GM15510 (cell line): ENCODE results near the gene TMPRSS13.

ENCODE experiments used
- POLR2A ChIP-seq: IDR thresholded peaks from 3 replicates; pipeline ENCODE4 v1.6.1; 2011; ENCODE audit warnings: borderline replicate concordance; ENCODE audit not compliant: insufficient read length; ENCODE audit errors: extremely low read depth

Gene TMPRSS13

DNA sequence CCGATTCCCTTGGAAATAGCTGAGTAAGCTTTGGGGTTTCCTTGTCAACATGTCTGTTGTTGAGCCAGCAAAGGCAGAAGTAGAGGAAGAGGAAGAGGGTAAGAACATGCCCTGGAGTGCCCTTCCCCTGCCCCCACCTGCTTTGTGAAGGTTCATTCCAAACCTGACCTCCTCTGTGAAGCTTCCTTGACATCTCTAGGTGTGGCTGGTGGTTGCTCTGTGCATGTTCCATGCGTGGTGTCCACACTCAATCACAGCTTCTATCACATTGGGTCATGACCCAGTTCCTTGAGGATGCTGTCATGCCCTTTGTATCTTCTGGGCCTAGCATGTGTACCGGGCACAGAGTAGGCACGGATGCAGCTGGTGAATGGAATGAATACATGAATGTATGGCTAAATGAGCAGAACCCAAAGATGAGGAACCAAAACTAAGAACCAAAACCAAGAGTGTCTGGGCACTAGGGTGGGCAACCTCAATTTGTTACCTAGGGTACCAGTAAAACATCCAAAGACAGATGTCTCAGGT lies 29.0 kb downstream of the TMPRSS13 start:
- no peak for TF ChIP-seq POLR2A

DNA sequence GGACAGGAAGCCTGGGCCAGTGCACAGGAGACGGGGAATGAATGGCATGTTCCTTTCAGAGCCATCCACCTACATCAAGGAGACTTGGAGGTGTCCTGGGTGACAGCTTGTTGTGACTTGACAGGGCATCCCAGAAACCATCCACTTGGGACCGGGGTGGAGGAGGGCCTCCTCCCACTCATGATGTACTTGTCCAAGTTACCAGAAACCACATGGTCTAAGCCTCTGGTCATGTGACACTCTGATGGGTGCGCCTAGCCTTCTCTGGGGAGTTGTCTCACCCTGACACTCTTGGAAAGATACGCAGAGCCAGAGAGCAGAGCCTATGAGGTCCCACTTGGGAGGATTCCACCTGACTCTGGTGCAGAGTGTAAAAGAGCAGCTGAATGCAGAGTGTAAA lies 31.1 kb downstream of the TMPRSS13 start:
- TF ChIP-seq POLR2A = no peak

DNA sequence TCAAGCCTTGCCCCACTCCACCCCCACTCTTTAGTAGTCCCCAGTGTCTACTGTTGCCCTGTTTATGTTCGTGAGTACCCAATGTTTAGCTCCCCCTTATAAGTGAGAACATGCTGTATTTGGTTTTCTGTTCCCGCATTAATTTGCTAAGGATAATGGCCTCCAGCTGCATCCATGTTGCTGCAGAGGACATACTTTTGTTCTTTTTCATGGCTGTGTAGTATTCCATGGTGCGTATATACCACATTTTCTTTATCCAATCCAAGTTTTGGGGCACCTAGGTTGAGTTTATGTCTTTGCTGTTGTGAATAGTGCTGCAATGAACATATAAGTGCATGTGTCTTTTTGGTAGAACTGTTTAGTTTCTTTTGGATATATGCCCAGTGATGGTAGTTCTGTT lies 36.6 kb downstream of the TMPRSS13 start:
- TF ChIP-seq POLR2A = no peak

DNA sequence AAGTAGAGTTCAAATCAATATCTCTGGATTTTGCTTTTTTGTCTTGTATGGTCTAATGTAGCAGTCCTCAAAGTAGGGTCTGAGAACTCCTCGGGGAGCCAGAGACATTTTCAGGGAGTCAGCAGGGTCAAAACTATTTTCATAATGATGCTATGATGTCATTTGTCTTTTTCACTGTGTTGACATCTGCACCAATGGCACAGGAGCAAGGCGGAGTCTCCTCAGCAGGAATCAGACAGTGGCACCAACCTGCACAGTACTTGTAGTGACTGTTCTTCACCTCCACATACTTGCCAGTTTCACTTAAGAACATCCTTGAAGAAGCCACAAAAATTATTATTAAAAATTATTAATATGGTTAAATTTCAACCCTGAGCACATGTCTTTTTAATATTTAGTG lies 37.8 kb downstream of the TMPRSS13 start:
- no peak for TF ChIP-seq POLR2A

DNA sequence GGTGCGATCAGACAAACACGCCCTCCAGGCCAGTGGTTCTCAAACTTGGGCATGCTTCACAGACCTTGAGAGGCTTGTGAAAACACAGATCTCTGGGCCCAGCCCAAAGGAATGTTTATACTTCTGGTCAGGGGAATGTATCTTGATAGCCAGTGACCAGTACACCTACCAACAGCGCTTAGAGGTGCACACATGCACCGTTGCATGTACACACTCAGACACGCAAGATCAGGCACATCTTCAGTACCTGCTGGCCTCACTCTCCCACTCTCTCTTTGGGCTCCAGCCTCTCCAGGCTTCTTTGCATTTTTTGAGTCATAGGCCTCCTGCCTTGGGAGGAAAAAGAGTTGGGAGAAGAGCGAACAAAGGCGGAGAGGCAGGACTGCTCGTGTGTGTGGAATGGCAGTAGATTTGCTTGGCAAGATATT lies 41.0 kb downstream of the TMPRSS13 start:
- TF ChIP-seq POLR2A = no peak

DNA sequence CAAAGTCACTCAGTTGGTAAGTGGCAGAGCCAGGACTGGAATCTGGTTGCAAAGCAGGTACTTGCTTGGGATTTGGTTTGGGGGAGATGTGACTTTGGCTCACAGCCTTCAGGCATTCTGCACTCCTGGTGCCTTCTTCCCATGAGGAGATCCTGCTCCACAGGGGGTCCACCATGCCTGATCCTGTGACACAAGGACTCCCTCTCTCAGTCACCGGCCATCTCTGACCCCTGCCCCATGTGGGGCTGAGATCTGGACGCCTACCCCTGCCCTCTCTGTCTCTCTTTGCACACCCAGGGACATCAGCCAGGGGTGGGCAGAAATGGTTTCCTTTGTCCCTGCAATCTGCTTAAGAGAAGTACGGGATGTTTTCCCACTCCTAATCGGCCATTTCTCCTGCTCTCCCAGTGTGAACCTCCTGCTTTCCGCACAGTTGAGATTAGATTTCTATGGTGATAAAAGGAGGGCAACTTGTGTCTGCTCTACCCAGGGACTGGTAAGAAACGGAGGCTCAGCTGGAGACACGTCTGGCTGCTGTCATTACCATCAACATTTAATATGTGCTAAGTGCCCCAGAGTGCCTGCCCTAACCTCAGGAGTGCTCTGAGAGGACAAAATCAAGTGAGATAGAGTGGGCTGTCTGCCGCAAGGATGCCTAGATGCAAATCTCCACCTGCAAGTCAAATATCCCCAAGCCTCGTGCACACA lies 41.6 kb downstream of the TMPRSS13 start:
- no peak for TF ChIP-seq POLR2A

DNA sequence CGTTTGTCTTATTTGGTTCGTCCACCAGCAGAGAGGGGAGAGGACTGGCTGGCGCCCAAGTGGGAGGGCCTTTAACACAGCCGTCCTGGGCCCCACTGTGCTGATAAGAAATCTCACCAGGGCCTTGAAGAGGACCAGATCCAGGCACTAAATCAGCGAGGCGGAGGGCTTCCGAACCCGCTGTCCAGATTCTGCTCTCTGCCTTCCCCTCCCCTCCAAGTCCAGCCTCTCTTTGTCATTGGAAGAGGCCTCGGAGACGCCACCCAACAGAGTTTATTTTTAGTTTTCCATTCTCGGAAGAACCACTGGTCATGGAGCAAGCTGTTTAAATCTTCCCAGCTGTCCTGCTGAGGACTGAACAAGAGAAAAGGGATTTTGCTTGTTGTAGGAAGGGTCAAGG lies 43.4 kb downstream of the TMPRSS13 start:
- TF ChIP-seq POLR2A = no peak

DNA sequence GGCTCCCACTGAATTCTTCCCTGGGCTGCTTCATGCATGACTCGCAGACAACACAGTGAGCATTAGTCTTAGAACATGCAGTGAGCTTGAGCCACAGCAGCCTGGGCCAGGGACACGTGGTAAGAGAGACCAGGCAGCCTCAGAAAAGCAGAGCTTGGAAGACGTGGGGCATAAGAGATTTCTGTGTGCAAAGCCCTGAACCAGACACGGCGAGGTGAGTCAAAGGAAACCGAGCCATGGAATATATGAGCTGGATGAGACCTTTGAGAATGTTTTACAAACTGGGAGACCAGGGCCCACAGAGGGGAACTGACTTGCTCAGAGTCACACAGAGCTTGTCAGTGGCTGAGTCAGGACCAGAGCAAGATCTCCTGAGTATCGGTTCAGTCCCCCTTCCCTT lies 44.2 kb downstream of the TMPRSS13 start:
- no peak for TF ChIP-seq POLR2A

DNA sequence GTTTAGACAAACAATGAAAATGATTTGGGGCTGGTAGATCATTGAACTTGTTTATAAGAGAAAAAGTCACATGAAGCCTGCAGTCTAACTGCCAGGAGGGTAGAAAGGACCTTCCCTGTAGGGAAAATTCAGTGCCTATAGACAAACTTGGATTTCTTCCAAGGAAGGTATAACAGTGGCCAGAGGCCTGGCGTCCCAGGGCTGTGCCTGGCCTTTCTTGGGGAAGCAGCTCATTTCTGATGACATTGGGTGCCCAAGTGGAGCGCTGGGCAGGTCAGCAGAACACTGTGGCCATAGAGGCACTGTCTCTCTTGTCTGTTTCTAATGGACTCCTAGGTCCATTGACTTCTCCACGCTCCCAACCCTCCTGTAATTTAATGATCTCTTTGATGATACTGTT lies 46.1 kb downstream of the TMPRSS13 start:
- TF ChIP-seq POLR2A = no peak

DNA sequence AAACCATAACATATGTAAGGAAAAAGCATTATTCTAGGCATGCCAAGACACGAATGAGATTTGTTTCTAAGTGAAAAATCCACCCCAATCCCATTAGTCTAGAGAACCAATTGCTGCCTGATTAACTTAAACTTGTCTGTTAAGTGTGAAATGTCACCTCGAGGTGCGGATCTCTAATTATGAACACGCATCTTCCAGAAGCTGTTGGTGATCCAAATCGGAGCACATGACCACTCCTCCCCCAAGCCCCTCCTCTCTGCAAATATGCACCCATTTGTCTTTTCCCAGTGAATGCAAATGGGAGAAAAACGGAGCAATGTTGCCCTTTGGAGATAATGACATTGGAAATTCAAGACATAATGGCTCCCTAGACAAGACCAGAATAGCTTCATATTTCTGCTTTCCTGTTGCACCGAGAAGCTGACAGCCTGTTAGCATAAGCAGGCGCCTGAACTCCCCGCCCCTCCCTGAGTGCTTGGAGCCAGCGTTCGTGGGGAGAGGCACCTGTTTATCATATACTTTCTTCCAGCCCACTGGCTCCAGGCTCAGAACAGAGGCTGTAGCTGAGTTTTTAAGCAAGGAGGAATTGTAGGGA lies 46.8 kb downstream of the TMPRSS13 start:
- no peak for TF ChIP-seq POLR2A

DNA sequence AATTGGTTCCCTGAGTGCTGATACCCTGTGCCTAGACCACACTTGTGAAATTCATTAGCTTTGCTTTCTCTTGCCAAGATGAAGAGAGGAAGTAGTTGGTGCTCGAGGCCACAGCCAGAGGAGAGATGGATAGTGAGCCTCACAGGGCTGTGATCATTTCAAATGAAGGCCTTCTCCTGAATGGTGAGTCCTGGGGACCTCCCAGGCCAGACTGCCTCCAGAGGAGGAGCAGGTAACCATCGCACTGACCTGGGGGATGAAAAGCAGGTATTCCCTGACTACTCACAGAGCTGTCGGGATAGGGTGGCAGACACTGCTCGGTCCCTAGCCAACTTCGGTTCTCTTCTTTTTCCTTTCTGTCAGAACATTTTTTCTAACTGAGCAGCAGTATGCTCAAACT lies 48.0 kb downstream of the TMPRSS13 start:
- TF ChIP-seq POLR2A = no peak

DNA sequence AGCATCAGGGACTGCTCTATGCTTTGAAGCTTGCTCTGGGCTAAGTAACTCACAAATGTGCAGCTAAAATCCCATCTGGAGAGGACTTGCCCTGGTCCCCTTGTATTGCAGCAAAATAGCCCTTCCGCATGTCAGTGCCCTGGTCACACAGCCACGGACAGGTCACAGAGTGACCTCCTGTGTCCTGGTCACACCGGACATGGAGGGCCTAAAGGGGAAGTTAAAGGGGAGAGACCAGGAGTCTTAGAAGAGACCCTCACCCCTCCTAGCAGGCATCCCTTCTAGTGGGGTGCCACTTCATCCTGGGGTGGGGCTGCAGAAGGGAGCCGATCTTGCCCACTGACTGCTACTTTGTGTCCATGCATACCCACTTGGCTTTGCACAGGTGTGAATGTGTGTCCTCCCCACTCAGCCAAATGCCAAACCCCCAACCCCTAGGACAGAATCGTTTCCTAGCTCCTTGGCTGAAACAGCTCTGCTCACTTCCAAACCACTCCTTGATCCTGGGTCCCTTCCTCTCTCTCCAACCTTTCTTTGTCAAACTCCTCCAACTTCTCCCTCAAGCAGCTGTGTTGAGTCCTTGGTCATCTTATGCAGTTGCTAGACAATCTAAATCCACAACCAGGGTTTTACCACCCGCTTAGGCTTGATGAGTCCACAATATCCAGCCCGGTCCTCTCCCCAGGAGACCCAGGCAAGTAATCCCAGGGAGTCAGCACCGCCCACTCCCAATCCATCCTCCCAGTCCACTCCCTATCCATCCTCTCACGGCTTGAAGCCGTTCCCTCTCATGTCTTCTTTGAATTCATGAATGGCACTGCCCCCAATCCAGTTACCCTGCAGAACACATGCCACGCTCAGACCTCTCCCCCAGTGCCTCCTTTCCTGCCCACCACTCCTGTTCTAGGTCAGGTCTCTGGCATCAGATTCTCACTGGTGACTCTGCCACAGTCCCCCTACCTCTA lies 49.4 kb downstream of the TMPRSS13 start:
- no peak for TF ChIP-seq POLR2A

DNA sequence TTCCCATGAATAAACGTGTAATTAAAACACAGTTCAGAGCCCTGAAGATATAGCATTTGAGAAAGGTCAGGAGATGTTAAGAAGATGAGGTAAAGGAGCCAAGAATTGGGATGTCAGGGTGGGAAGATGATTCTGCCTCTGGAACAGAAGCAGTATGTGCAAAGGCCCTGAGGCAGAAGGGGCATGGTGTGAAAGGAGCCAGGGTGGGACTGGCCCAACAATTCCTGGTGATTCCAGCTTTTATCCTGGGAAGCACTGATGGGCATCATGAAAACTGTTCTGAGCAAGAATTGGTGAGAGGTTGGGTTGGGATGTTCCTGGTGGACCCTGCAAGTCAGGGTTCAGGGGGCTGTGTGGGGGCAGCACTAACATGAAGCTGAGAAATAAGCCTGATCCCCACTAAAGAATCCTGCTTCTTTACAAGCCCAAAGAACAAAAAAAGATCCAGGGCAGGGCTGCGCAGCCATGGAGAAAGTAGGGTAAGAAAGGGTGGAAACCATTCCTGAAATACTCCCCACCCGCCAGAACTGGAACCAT lies 50.2 kb downstream of the TMPRSS13 start:
- TF ChIP-seq POLR2A = no peak

DNA sequence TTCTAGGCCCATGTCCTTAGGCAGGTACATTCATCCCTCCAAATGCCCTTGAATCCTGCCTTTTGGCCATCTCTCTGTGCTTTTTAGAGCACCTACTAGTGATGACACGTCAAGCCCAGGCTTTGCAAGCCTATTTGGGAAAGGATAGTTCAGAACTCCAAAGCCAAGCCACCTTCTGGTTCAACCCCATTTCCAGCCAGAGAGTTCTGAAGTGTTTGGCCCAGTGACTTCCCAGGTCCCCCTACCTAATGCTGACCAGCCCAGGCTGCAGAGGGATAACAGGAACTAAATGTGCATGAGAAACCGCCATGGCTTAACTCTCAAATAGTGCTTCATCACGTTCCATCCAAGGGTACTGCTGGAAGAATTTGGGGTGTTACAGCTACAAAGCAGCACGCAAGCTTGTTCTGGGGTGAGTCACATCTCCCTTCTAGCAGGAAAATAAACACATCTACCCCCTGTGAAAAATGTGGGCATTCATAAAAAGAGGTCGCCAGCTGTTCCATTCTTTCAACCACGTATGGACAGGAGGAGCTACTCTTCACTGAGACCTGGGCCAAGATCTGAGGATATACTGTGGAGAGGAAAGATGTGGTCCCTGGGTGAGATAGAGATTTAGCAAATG lies 50.8 kb downstream of the TMPRSS13 start:
- TF ChIP-seq POLR2A = no peak
